Germinal center (tissue), 1 donor: ENCODE measurements around the gene EVA1C.
"Not testable (repeated sequence)": the region's sequence is repeated elsewhere in the genome, so short reads cannot be mapped to it uniquely, and the experiment has no call there.

Experiments used
- DNase-seq: peaks from one replicate; pipeline ENCODE4 v3.0.0; 2012; ENCODE audit warnings: mixed read lengths, low spot score

The EVA1C gene, protein sequence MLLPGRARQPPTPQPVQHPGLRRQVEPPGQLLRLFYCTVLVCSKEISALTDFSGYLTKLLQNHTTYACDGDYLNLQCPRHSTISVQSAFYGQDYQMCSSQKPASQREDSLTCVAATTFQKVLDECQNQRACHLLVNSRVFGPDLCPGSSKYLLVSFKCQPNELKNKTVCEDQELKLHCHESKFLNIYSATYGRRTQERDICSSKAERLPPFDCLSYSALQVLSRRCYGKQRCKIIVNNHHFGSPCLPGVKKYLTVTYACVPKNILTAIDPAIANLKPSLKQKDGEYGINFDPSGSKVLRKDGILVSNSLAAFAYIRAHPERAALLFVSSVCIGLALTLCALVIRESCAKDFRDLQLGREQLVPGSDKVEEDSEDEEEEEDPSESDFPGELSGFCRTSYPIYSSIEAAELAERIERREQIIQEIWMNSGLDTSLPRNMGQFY

DNA sequence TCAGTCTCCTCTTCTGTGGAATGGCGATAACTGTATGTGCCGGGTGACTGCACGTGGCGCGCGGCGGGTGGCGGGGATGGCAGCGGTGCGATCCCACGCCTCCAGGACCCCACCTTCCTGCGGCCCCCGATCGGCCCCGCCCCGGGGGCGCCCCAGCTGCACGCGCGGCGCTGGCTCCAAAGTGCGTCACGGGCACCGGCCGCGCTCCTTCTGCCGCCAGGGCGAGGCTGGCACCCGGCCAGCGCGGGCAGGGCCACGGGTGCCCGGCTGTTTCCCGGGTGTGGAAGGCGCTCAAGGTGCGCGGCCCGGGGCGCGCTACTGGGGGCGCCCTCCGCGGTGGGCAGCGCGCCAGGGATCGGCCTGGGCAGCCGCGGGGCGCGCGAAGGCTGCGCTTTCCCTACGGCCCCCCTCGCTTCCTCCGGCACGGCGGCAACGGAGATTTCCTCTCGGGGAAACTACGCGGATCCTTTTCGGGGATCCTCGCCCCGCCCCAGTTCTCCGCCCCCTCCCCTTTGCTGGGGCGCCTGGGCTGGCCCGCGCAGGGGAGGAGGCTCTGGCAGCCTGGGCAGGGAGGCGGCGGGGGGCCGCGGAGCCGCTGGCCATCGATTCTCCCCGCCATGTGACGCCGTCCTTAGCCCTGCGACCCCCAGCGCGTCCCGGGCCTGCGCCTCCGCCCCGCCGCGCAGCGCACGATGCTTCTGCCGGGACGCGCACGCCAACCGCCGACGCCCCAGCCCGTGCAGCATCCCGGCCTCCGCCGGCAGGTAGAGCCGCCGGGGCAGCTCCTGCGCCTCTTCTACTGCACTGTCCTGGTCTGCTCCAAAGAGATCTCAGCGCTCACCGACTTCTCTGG lies at the start of gene EVA1C:
TSS of gene EVA1C (plus strand) at position 545 of the 853 bp plus-strand sequence. CDS start at position 693, 148 bp downstream.
- DNase-seq, result peak; percentile 13

DNA sequence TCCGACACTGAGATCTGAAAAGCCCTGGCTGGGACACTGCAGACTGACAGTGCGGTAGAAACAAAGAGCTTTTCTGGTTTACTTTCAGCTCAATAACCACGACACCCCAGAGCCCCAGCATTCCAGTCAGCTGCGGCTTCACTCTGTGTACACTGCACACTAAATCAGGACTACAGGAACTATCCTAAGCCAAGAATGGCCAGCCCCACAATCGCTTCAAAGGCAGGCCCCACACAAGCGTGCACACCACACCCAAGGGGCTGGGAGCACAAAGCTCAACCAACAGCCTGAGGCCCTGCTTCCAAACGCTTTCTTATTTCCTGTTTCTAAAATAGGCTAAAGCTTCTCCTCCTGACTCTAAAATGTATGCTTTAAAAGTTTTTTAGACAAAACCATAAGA lies 48.1 kb upstream of the EVA1C start:
- DNase-seq, result no peak

DNA sequence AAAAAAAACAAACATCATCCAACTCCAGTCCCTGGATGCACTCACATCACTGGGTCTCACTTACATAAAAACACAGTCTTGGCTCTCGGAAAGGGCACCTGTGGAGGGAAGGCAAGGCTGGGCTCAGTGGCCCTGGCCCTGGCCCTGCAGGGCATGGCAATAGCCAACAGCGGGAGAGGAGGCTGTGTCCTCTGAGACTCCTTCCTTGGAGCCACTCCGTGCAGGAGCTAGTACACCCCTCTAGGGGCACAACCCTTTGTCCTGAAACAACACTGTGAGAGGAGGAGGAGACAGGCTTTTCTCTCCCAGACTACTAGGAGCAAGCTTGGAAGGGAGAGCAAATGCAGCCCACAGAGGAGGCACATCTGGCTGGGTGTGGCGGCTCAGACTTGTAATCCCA lies 47.7 kb upstream of the EVA1C start:
- DNase-seq, result no peak

DNA sequence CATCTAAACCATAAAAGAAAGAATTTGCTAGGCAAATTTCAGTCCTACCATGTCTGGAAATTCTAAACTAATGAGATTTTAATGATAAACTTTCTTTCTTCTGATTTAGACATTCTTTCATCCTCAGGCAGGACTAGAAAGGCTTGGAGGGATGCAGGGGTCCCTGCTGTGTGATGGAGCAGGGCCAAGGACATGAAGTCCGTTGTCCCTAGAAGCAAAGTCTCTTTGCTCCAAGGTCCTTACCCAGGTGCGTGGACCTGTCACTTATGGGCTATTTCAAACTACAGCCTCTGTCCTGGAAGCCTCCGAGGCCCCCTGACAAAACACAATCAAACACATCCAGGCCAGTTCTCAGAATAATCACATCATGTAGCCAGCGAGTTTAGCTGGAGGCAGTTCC lies 46.3 kb upstream of the EVA1C start:
- no peak for DNase-seq

DNA sequence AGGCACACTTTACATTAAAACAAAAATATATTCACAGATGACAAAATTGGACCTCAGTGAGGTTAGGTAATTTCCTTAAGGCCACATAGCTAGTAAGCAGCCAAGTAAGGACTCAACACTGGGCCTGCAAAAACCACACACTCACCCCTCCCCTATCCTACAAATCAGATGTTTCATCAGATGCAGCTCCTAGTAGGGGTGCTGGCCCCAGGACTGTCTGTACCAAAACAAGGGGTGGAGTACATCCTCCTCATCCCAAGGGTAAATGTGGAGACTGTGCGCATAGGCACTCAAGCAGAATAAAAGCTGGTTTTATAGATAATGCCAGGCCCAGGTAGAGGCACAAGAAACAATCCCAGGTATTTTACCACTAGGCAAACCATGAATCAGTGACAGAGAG lies 45.3 kb upstream of the EVA1C start:
- DNase-seq, result no peak

DNA sequence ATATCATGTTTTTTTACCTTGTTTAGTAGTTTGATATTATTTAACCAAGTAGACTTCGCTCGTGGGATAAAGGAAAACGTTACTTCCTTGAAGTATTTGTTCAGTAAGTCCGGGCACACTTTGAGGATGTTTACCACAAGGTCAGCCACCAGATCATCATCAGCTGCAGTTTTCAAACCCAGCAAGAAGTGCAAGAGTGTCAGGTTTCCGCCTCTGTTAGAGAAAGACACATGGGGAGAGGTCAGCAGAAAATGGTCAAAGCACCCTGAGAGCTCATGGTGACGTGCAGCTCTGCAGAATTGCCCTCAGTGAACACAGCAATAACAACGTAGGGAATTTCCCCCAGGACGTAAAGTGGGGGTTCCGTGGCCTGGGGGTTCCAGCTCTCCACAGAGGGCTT lies 44.1 kb upstream of the EVA1C start:
- DNase-seq, result no peak

DNA sequence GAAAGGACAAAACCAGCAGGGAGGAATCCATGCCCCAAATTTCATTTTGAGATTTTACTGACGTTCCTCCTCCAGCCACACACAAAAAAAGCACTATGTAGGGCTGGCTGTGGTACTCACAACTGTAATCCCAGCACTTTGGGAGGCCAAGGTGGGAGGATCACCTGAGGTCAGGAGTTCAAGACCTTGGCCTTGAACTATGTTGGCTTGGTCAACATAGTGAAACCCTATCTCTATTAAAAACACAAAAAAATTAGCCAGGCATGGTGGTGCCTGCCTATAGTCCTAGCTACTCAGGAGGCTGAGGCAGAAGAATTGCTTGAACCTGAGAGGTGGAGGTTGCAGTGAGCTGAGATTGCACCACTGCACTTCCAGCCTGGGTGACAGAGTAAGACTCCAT lies 43.5 kb upstream of the EVA1C start:
- not testable (repeated sequence) for DNase-seq

DNA sequence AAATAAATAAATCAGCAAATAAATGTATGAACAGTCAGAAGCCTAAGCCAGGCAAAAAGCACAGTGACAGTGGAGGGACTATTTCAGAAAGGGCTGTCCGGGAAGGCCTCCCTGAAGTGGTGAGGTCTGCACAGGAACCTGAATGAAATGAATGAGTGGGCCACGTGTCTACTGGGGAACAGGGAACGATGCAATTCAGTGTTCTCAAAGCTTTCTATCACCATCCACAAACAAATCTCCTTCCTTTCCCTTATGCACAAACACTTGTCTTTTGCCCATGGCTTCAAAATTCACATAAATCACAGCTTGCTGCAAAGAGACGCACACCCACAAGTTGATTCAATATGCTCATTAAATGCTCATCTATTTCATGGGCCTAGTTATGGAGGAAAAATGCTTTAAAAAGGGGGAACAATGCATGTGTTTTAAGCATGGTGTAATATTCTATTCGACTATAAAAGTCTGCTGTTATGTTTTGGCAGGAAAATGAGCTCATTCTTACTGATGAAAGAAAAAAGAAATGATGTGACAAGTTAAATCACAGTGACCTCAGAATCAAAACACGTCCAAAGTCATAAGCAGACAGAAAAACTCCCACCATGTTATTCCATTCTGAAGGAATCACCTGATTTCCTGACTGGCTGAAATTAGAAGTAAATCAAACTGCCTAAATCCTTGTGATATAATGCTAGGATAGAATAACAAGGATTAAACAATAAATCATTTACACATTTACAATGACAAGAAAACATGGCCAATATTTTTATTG lies 41.3 kb upstream of the EVA1C start:
- no peak for DNase-seq

DNA sequence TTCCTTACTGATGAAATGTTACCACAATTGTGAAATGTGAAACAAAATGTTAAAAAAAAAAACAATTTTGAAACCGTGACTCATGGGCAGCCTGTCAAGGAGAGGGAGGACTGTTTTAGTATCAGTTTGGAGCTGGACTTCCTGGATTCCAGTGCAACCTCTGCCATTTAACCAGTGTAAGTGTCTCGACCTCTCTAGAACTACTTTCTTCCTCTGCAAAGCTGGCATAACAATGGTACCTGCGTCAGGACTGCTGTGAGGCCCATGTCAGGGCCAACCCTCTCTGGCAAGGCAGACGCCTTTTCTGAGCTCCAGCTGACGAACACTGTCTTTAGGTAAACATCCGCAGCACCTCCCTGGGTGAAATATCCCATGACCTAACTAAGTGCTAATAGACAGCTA lies 40.6 kb upstream of the EVA1C start:
- no peak for DNase-seq

DNA sequence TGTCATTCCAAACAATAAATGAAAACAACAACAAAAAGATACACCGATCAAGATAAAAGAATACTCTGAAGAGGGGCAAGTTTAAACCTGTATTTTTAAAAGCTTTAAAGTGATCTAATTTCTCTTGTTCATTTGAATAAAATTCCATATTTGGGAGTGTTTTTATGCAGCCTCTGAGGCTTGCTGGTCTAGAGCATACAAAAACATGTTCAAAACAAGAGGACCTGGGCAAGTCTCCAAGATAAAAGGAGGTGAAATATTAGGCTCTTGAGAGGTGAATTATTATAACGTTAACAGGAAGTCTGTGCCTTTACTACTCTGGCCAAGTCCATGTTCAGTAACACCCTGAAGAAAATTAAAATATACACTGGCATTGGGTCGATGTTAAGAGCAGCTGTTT lies 39.8 kb upstream of the EVA1C start:
- DNase-seq, result no peak

DNA sequence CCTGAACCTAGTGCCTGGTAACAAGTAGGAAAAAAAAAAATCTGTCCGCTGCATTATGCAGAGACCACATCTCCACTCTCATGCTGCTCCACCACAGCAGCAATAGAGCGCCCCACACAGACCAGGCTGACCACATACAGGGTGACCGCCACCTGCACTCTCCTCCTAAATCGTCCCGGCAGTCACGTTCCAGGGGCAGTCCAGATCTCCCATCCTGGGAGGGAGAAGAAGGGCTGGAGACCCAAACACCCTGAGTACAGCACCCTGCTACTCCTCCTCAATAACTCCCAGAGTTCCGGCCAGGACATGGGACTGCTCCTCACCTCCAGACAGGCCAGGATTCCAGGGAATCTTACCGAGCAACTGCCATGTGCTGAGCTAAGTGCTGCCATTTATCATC lies 35.0 kb upstream of the EVA1C start:
- DNase-seq, result no peak

DNA sequence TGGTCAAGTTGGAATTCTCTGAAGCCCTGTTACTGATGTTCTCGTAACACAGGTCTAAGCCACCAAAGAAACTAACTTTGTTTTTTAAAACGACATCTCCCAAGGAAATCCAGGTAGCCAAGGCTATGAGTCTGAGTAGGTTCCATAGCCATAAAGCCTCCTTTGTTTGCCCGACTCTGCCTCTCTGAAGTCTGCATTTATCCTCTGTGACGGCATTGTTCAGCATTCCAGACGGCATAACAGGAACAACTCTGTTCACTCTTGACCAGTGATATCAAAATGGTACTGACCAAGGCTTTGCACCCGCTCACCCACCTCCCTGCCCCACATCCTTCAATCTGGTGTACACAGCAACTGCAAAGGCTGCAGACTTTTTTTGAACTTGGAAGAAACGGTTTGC lies 34.5 kb upstream of the EVA1C start:
- no peak for DNase-seq

DNA sequence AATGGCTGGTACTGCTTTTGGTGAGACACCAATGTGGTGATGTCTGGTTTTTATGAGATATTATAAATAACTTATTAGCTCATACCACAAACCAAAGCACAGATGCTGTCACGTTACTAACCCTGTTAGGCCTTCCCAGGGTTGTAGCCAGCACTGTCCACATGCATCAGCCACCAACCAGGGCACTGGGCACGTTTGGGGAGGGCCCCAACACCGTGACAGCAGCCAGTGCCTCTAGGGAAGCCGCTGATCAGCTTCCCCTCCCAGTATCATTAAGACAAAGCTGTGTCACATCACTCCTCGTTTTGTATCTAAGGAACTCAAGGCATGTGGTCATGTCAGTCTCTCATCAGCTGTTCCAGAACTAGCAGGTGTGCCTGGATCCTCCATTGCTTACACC lies 33.5 kb upstream of the EVA1C start:
- no peak for DNase-seq

DNA sequence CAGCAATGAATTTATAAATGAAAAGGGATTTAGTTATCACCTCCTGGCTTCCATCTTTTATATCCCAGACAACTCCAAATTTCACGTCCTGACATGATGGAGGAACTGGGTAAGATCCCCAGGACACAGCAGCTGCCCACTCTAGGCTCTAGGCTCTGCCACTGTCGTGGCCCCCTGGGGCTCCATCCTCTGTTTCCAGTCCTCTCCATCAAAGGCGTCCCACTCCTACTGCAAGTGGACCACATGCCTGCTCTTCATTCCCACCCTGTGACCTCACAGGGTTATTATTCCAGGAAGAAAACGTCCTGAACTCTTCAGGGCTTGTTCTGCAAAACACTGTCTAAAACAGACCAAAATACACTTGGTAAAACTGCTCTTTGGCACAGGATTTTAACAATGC lies 31.6 kb upstream of the EVA1C start:
- no peak for DNase-seq

DNA sequence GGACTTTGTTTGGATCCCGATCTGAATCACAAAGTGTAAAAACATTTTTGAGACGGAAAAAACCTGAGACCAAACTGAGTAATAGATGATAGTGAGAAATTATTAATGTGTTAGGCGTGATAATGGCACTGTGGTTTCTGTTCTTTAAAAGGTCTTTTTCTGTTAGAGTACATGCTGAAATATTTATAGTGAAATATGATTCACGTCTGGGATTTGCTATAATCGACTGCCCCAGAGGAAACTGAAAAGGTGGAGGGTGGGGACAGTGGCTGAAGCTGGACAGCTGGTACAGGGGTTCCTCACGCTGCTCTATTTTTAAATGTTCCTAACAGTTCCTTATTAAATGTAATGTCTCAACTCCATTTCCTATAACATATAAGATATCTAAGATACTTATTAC lies 30.9 kb upstream of the EVA1C start:
- DNase-seq, result no peak

DNA sequence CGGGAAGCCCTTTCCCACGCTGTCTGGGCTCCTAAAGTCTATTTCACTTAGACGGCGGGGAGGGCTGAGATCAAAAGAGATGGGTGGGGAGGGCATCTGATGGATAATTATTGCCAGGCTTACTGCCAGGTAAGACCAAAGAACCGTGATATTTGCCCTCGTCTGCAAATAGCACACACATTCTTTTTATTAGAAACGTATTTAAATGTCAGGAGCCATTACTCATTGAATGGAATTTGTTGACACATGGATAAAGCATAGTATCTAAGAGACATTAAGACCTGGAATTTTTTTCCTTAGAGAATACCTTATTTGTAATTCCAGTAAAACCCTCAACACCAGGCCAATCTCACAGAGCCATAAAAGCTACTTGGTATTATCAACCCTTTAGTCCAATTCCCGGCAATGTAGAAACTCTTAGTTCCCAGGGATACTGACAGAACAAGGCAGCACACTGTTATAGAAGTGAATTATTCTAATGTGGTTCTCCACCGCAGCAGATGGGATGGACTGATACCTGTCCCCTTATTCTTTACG lies 30.3 kb upstream of the EVA1C start:
- DNase-seq, result no peak

DNA sequence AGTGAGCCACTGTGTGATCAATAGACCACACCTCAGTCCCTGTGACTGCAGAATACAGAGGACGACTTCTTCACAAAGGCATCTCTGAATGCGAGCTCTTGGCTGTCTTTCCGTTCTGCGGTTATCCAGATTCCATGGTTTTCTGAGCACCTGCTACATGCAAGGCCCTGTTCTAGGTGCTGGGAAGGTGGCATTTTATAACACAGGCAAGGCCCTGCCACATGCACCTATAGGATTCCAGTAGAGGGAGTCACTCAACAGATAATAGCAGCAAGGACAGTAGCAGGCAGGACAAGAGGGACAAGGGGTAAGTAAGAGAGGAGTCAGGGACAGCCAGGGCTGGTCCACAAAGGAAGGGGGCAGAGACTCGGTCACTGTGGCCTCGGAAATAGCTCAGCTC lies 28.7 kb upstream of the EVA1C start:
- DNase-seq, result no peak

DNA sequence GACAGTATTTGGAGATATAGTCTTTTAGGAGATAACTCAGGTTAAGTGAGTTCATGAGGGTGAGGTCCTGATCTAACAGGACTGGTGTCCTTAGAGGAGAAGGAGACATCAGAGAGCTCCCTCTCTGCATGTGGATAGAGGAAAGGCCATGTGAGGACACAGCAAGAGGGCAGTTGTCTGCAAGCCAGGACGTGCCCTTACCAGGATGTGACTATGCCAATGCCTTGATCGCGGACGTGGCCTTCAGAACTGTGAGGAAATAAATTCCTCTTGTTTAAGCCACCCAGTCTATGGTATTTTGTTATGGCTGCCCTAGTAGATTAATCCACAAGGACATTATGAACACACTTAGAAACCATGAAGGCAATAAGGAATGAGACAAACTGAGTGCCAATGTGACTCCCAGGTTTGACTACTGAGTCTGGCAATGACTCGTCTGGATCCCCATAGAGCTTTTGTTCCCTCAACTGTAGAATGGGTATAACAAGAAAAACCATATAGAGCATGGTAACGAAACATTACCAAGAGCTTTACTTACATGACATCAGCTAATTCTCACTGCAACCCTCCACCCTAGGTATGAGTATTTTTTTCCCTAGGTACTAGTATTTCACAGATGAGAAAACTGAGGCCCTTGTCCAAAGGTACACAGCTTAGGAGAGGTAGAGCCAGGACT lies 26.2 kb upstream of the EVA1C start:
- no peak for DNase-seq

DNA sequence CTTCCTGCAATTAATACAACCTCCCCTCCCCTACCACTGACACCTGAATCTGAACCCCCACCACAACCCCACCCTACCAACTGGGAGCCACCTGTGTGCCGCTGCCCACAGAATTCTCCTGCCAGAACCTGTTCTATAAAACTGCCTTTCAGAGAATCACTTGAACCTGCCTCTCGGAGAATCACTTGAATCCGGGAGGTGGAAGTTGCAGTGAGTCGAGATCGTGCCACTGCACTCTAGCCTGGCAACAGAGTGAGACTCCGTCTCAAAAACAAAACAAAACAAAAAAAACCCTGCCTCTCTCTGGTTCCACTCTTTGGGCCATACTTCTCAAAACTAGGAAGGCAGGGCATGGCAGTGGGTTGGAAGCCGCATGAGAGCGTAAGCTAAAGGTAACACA lies 25.4 kb upstream of the EVA1C start:
- DNase-seq, result no peak

DNA sequence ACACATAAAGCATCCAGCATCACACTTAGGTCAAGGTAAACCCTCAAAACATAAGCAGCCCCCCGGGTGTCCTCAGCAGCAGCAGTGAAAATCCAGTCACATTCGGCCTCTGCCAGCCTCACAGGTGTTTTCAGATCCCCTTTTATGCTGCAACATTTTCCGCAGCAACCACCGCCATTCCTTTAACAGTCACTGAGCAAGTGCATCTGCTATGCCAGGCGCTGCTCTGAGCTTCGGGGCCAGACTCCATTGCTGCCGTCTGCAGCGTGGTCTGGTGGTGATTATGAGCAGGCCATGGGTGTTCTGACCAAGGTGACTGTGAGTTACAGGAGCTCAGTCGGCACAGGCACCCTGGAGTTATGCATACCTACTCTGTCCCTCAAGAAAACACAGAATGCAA lies 24.2 kb upstream of the EVA1C start:
- DNase-seq, result no peak

DNA sequence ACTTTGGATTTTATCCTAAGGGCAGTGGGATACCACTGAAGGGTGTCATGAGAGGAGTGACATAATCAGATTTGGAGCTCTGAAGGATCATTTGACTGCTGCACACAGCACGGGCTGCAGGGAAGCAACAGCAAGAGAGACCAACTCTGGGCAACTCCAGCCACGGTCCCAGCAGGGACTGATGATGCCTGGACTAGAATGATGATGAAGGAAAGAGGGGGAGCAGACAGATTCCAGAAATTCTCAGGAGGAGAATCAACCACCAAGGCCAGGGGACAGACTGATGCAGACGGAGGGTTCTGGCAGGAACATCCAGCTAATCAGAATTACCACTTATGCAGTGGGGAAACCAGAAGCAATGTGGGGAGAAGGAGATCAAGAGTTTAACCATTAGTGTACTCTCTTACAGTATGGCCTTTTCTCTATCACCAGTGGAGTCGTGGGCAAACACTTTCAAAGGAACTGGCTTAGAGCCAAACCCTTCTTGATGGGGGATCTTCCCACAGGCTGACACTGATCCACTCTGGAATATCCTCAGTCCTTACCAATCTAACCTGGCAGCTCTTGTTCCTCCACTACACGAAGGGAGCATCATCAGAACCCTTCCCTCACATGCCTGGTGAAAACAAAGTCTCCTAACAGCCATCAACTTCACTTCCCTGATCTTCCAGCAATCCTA lies 23.0 kb upstream of the EVA1C start:
- no peak for DNase-seq
